ENCODE measurements around the gene MAP3K20.
A peak's percentile ranks its signal among the peaks of the same experiment; 100 is the strongest.

The MAP3K20 gene

GRCh38 chr2:173086518-173087213, 11.0 kb downstream of the MAP3K20 start:
- TF ChIP-seq, protein P1, sequence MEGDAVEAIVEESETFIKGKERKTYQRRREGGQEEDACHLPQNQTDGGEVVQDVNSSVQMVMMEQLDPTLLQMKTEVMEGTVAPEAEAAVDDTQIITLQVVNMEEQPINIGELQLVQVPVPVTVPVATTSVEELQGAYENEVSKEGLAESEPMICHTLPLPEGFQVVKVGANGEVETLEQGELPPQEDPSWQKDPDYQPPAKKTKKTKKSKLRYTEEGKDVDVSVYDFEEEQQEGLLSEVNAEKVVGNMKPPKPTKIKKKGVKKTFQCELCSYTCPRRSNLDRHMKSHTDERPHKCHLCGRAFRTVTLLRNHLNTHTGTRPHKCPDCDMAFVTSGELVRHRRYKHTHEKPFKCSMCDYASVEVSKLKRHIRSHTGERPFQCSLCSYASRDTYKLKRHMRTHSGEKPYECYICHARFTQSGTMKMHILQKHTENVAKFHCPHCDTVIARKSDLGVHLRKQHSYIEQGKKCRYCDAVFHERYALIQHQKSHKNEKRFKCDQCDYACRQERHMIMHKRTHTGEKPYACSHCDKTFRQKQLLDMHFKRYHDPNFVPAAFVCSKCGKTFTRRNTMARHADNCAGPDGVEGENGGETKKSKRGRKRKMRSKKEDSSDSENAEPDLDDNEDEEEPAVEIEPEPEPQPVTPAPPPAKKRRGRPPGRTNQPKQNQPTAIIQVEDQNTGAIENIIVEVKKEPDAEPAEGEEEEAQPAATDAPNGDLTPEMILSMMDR (IDR thresholded peaks at IDR 0.05; ENCODE audit: low read depth, low read length, missing control alignments): no peak
- peak overlapping the region; percentile 38 for H3K27ac ChIP-seq
- H3K36me3 ChIP-seq (replicated peaks): no peaks in the 10 kb centered on the region
- H3K4me3 ChIP-seq (ENCODE audit: low read depth, low read length): no peak overlapping the region
- H3K27me3 ChIP-seq (replicated peaks): no peaks in the 10 kb centered on the region
- in situ Hi-C loops (cut with HindIII; ENCODE audit: low pct_ligation_motif_present, low sequenced_read_pairs): no loop called here
- DNase-seq: no peak

GRCh38 chr2:173087214-173087581, 11.6 kb downstream of the MAP3K20 start:
- peak overlapping the region; percentile 38 for H3K27ac ChIP-seq
- H3K27me3 ChIP-seq (replicated peaks): no peaks in the 10 kb centered on the region
- TF ChIP-seq, protein P1 (IDR thresholded peaks at IDR 0.05; ENCODE audit: low read depth, low read length, missing control alignments): no peak
- in situ Hi-C loops (cut with HindIII; ENCODE audit: low pct_ligation_motif_present, low sequenced_read_pairs): no loop called here
- H3K36me3 ChIP-seq (replicated peaks): no peaks in the 10 kb centered on the region
- no peak overlapping the region for H3K4me3 ChIP-seq (ENCODE audit: low read depth, low read length)
- DNase-seq: no peak

GRCh38 chr2:173087793-173088496, 12.3 kb downstream of the MAP3K20 start:
- DNase-seq: no peak
- in situ Hi-C loops (cut with HindIII; ENCODE audit: low pct_ligation_motif_present, low sequenced_read_pairs): no loop called here

GRCh38 chr2:173090276-173090877, 14.7 kb downstream of the MAP3K20 start:
- peak overlapping the region; percentile 45 for H3K27ac ChIP-seq
- H3K36me3 ChIP-seq (replicated peaks): no peaks in the 10 kb centered on the region
- TF ChIP-seq, protein P1 (IDR thresholded peaks at IDR 0.05; ENCODE audit: low read depth, low read length, missing control alignments): no peak
- DNase-seq: peak; percentile 53
- H3K4me3 ChIP-seq (ENCODE audit: low read depth, low read length): no peak overlapping the region
- in situ Hi-C loops (cut with HindIII; ENCODE audit: low pct_ligation_motif_present, low sequenced_read_pairs): no loop called here
- H3K27me3 ChIP-seq (replicated peaks): no peaks in the 10 kb centered on the region

More at GRCh38 chr2:173087793-173088496, 12.3 kb downstream of the MAP3K20 start:
- no peaks in the 10 kb centered on the region for H3K36me3 ChIP-seq (replicated peaks)
- no peaks in the 10 kb centered on the region for H3K27me3 ChIP-seq (replicated peaks)
- H3K4me3 ChIP-seq (ENCODE audit: low read depth, low read length): no peak overlapping the region
- TF ChIP-seq, protein P1 (IDR thresholded peaks at IDR 0.05; ENCODE audit: low read depth, low read length, missing control alignments): no peak
- H3K27ac ChIP-seq: no peak overlapping the region

DNA sequence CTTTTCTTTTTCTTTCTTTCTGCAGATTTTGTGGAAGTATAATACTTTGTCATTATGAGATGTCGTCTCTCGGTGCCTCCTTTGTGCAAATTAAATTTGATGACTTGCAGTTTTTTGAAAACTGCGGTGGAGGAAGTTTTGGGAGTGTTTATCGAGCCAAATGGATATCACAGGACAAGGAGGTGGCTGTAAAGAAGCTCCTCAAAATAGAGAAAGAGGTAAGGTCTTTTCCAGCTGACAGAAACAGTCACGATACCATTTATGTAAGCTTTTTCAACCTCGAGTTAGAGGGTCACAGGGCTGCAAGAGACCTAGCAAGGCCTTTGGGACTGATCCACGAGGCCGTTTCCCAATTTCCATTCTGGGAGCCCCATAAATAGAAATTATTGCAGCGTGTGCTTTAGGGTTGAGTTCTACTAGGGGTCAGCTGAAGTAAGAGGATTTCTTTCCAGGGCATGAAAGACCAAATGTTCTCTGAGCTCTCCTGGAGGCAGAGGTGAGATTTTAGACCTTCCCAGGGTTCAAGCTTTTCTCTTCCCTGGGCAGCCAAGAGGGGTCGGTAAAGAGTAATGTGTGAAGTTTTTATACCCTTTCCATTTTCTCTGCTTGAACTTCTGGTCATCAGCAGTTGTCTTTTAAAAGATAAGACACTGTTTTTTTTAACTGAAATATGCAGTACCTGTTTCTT, 15.5 kb downstream of the MAP3K20 start:
- H3K36me3 ChIP-seq (replicated peaks): no peaks in the 10 kb centered on the region
- no peak for DNase-seq
- TF ChIP-seq, protein P1 (IDR thresholded peaks at IDR 0.05; ENCODE audit: low read depth, low read length, missing control alignments): peak; percentile 61
- no peak overlapping the region for H3K4me3 ChIP-seq (ENCODE audit: low read depth, low read length)
- H3K27me3 ChIP-seq (replicated peaks): no peaks in the 10 kb centered on the region
- in situ Hi-C loops (cut with HindIII; ENCODE audit: low pct_ligation_motif_present, low sequenced_read_pairs): no loop called here
- H3K27ac ChIP-seq: peak overlapping the region; percentile 45

All from brain microvascular endothelial cell (primary cell).